HL-60/S4 treated with retinoic acid at 250 ng/mL for 4 days and 3 days (cell line): Measurements from ENCODE around the gene ZNF169.
"Not testable (repeated sequence)": the region's sequence is repeated elsewhere in the genome, so short reads cannot be mapped to it uniquely, and the experiment has no call there.

Source experiments
- in situ Hi-C: fragments of 300-500 bp; cut with MboI; formaldehyde crosslinking; loops from 2 replicates; pipeline ENCODE4 v1.7.0; 2022; ENCODE audit warnings: low sequenced_read_pairs

Gene ZNF169

GRCh38 chr9:94341703-94342102 lies 82.6 kb downstream of the ZNF169 start:
- in situ Hi-C loops = not testable (repeated sequence)

GRCh38 chr9:94347451-94347850 lies 88.4 kb downstream of the ZNF169 start:
- in situ Hi-C loops = not testable (repeated sequence)

GRCh38 chr9:94348754-94349153 lies 89.7 kb downstream of the ZNF169 start:
- in situ Hi-C loops = not testable (repeated sequence)
